ENCODE measurements around the gene WIPI1. TPM values are rescaled to one million over a fixed set of nuclear protein-coding genes. Genes with fewer than 3 reads are reported as not detected.

Gene WIPI1
- total and polyA plus RNA-seq, 9 of the 15 experiments (the other 6 are each of a cell fraction or from before 2014, with no cell fraction given) = 3.7 to 23.5 (median 11.8) TPM

GRCh38 chr17:68446626-68447041, 10.7 kb downstream of the WIPI1 start:
- H3K27me3 ChIP-seq (ENCODE audit: control insufficient read depth in 2 of 2, insufficient read depth in 2 of 2, low read length in 2 of 2) = no peaks in the 10 kb centered on the region
- H3K4me2 ChIP-seq (ENCODE audit: insufficient read depth, low read length) = peak overlapping the region; percentile 43
- in situ Hi-C loops (cut with MboI) = no loop called here
- H3K27ac ChIP-seq (ENCODE audit: extremely low read depth, low read depth, low read length) = no peak overlapping the region
- H3K4me3 ChIP-seq = no peak overlapping the region
- ChIA-PET CTCF (ENCODE audit: low intra/inter-chr PET ratio) (no interaction called here), POLR2A (interaction anchor here (1.1 to 1.4 kb wide), 3 partner anchors 8 to 11 kb away, joined by 3 to 12 read pairs (median 4); partner anchors contain the start of gene WIPI1)
- H3K79me2 ChIP-seq (ENCODE audit: control insufficient read depth, insufficient read depth, low read length) = no peaks in the 10 kb centered on the region
- peak overlapping the region in 1 of 2 experiments; percentile 22; a peak in 1 of 4 replicates for H3K9ac ChIP-seq (ENCODE audit: insufficient read depth in 1 of 2, low read depth in 2 of 2, low read length in 2 of 2)
- peaks cover 3% of the 10 kb centered on the region; the same call in 1 of the 3 replicates for H3K36me3 ChIP-seq (ENCODE audit: control insufficient read depth, insufficient read depth, low read length)
- peaks cover 0 to 16% of the 10 kb centered on the region in 2 experiments; a peak in 4 of 5 replicates for H3K4me1 ChIP-seq (replicated peaks in 1 of 2; ENCODE audit: control insufficient read depth in 2 of 2, insufficient read depth in 2 of 2, low read length in 2 of 2)
- H2AFZ ChIP-seq (ENCODE audit: low read depth, low read length) = peak overlapping the region; percentile 18
- FAIRE-seq (peak; percentile 59), ATAC-seq (peak; percentile 80), DNase-seq (ENCODE audit: extremely low read depth in 1 of 4, low spot score in 3 of 4) (peak in 3 of 4 experiments; percentile 21 to 63 (median 33))
- intact Hi-C loops (cut with micrococcal nuclease) = no loop called here
- no TSS peak for BruUV-seq (replicated peaks)
- no peaks in the 10 kb centered on the region for H3K9me3 ChIP-seq (replicated peaks; ENCODE audit: control insufficient read depth, insufficient read depth, low read depth, low read length)
- no peaks in the 10 kb centered on the region for H3K9me1 ChIP-seq (ENCODE audit: control insufficient read depth, insufficient read depth, low read length)
- H4K20me1 ChIP-seq (replicated peaks; ENCODE audit: control insufficient read depth, insufficient read depth, low read length) = no peaks in the 10 kb centered on the region
- 11% methylated on average over 9 of the region's 9 CpGs for WGBS (ENCODE audit: insufficient coverage, low coverage, missing lambda C conversion rate)
- TF ChIP-seq ARID1B (IDR thresholded peaks at IDR 0.05) (peak; percentile 79), SMARCB1 (IDR thresholded peaks at IDR 0.05; ENCODE audit: insufficient read length, low read depth) (no peak), STAG1 (CRISPR knock-in tag; IDR thresholded peaks at IDR 0.05; ENCODE audit: borderline replicate concordance) (no peak), E2F6 (IDR thresholded peaks at IDR 0.05; ENCODE audit: borderline replicate concordance in 1 of 2, extremely low read depth in 1 of 2, insufficient read depth in 1 of 2, insufficient read length in 1 of 2, low read depth in 1 of 2, low read length in 1 of 2, poor library complexity in 1 of 2, severe bottlenecking in 1 of 2) (peak; percentile 72 to 89), CREM (IDR thresholded peaks at IDR 0.05; ENCODE audit: low read depth) (0 out of 2 replicates have a peak, but pooled peaks have one; percentile 20), GATA2 (CRISPR knock-in tag; IDR thresholded peaks at IDR 0.05) (peak; percentile 75), TGIF2 (CRISPR knock-in tag; IDR thresholded peaks at IDR 0.05) (no peak), FOS (IDR thresholded peaks at IDR 0.05; ENCODE audit: extremely low read depth, insufficient read length) (no peak), MTA2 (IDR thresholded peaks at IDR 0.05; ENCODE audit: low read depth) (0 out of 2 replicates have a peak, but pooled peaks have one; percentile 27), CEBPB (tag; IDR thresholded peaks at IDR 0.05) (no peak), SIN3B (IDR thresholded peaks at IDR 0.05; ENCODE audit: low read depth) (no peak), TFAP4 (CRISPR knock-in tag; IDR thresholded peaks at IDR 0.05; ENCODE audit: borderline replicate concordance) (peak; percentile 63), NFIC (IDR thresholded peaks at IDR 0.05) (peak; percentile 41; the same call in 1 of the 2 replicates), PREB (CRISPR knock-in tag; IDR thresholded peaks at IDR 0.05) (no peak), POLR2AphosphoS2 (IDR thresholded peaks at IDR 0.05; ENCODE audit: low read length) (no peak), BHLHE40 (IDR thresholded peaks at IDR 0.05; ENCODE audit: low read length) (peak; percentile 32; the same call in 1 of the 2 replicates), CBFA2T3 (IDR thresholded peaks at IDR 0.05) (peak; percentile 86), POLR2G (IDR thresholded peaks at IDR 0.05; ENCODE audit: low read depth, low read length) (no peak), NFE2L1 (tag; IDR thresholded peaks at IDR 0.05; ENCODE audit: borderline replicate concordance, low read depth) (no peak), SMARCA4 (IDR thresholded peaks at IDR 0.05) (peak; percentile 44; the same call in 1 of the 2 replicates), HDAC1 (IDR thresholded peaks at IDR 0.05) (0 out of 4 replicates have a peak, but pooled peaks of 1 of the 2 experiments have one; percentile 16), ETV5 (CRISPR knock-in tag; IDR thresholded peaks at IDR 0.05; ENCODE audit: low read depth) (no peak)

Data from K562 (cell line).